Urothelium cell line (cell line): ENCODE data around the gene LRRFIP1.
"Not testable (repeated sequence)": the region's sequence is repeated elsewhere in the genome, so short reads cannot be mapped to it uniquely, and the experiment has no call there.

Experiments
- DNase-seq: peaks from one replicate; pipeline ENCODE4 v3.0.0; 2011; ENCODE audit warnings: low spot score, mixed read lengths
- FAIRE-seq: peaks from 2 replicates; lab custom pipeline; 2011; peaks lifted over from hg19 to GRCh38; lab: Jason Lieb, UNC

Gene LRRFIP1

GRCh38 chr2:237682856-237683670 is 55.7 kb downstream of the LRRFIP1 start:
- no peak for FAIRE-seq

GRCh38 chr2:237685408-237685807 is 58.0 kb downstream of the LRRFIP1 start:
- FAIRE-seq (no peak), DNase-seq (no peak)

More at GRCh38 chr2:237682856-237683670, 55.7 kb downstream of the LRRFIP1 start:
- no peak for DNase-seq

GRCh38 chr2:237686659-237687136 is 59.3 kb downstream of the LRRFIP1 start:
- FAIRE-seq (no peak), DNase-seq (no peak)

- DNase-seq (no peak), FAIRE-seq (no peak)
Measured at GRCh38 chr2:237688081-237688480, 60.7 kb downstream of the LRRFIP1 start.

GRCh38 chr2:237688541-237688940 is 61.2 kb downstream of the LRRFIP1 start:
- FAIRE-seq, DNase-seq: not testable (repeated sequence)

GRCh38 chr2:237689336-237690131 is 62.1 kb downstream of the LRRFIP1 start:
- FAIRE-seq: no peak
- DNase-seq: no peak

GRCh38 chr2:237691029-237691907 is 63.9 kb downstream of the LRRFIP1 start:
- FAIRE-seq: peak; percentile 5
- DNase-seq: no peak

- FAIRE-seq: no peak
- DNase-seq: peak; percentile 97
Measured at GRCh38 chr2:237691908-237692600, 64.7 kb downstream of the LRRFIP1 start.

GRCh38 chr2:237692601-237693290 is 65.4 kb downstream of the LRRFIP1 start:
- peak; percentile 36 for DNase-seq
- FAIRE-seq: no peak

- FAIRE-seq (no peak), DNase-seq (peak; percentile 35)
Measured at GRCh38 chr2:237693291-237693994, 66.1 kb downstream of the LRRFIP1 start.

GRCh38 chr2:237694415-237695194 is 67.2 kb downstream of the LRRFIP1 start:
- no peak for DNase-seq
- FAIRE-seq: no peak

- DNase-seq: peak; percentile 27
Measured at GRCh38 chr2:237695201-237695780, 67.9 kb downstream of the LRRFIP1 start.

GRCh38 chr2:237696461-237696860 is 69.1 kb downstream of the LRRFIP1 start:
- no peak for FAIRE-seq
- no peak for DNase-seq

More at GRCh38 chr2:237695201-237695780, 67.9 kb downstream of the LRRFIP1 start:
- no peak for FAIRE-seq

GRCh38 chr2:237697586-237698357 is 70.4 kb downstream of the LRRFIP1 start:
- FAIRE-seq (no peak), DNase-seq (no peak)

- FAIRE-seq: no peak
Measured at GRCh38 chr2:237698358-237698694, 70.9 kb downstream of the LRRFIP1 start.

GRCh38 chr2:237699870-237700511 is 72.6 kb downstream of the LRRFIP1 start:
- DNase-seq (no peak), FAIRE-seq (no peak)

More at GRCh38 chr2:237698358-237698694, 70.9 kb downstream of the LRRFIP1 start:
- no peak for DNase-seq
